Thoracic aorta (tissue), 2 donors: ENCODE data around the gene NPDC1. TPM values are rescaled to one million over a fixed set of nuclear protein-coding genes. Genes with fewer than 3 reads are reported as not detected.
A peak's percentile ranks its signal among the peaks of the same experiment; 100 is the strongest.

Experiments used
- ATAC-seq: fragments of 150-250 bp; one replicate; pipeline ENCODE4 v1.8.0; 2017; ENCODE audit warnings: low read depth; ENCODE audit not compliant: insufficient number of reproducible peaks, low FRiP score
- DNase-seq: peaks from one replicate; pipeline ENCODE4 v3.0.0-alpha.2; 2020; ENCODE audit warnings: low spot score
- H3K27ac ChIP-seq, 2 donors: fragments of 200-600 bp; sonication (generic); 1 replicate in 1 of 2; 2 replicates in 1 of 2; pipeline ENCODE4 v1.5.1; 2016; ENCODE audit warnings: mild to moderate bottlenecking in 2 of 2, moderate library complexity in 2 of 2
- H3K27me3 ChIP-seq: fragments of 200-600 bp; sonication (generic); replicated peaks from 2 replicates; pipeline ENCODE4 v1.6.0; 2016; ENCODE audit warnings: mild to moderate bottlenecking; ENCODE audit not compliant: insufficient read depth
- H3K36me3 ChIP-seq: fragments of 200-600 bp; sonication (generic); one replicate; pipeline ENCODE4 v1.5.1; 2016
- H3K4me1 ChIP-seq, 2 donors: fragments of 200-600 bp; sonication (generic); 1 replicate in 1 of 2; 2 replicates in 1 of 2; pipeline versions ENCODE4 v1.5.1 to v1.6.0; 2016; ENCODE audit warnings: low read depth in 2 of 2, mild to moderate bottlenecking in 1 of 2; ENCODE audit not compliant: control insufficient read depth in 1 of 2
- H3K4me3 ChIP-seq: fragments of 200-600 bp; sonication (generic); 2 replicates; pipeline ENCODE4 v1.5.1; 2016; ENCODE audit warnings: mild to moderate bottlenecking
- H3K9me3 ChIP-seq: fragments of 200-600 bp; sonication (generic); 2 replicates; pipeline ENCODE4 v1.5.1; 2016
- total RNA-seq, 2 donors: library from RNA; depleted of rRNA; stranded (reverse); fragments of >200 nt; gene quantifications; one replicate each; pipeline versions ENCODE4 v1.1.0 to v1.2.3, GENCODE V29; 2016
- TF ChIP-seq, protein P1 (sequence below): fragments of 200-600 bp; sonication (generic); IDR thresholded peaks from one replicate; pipeline ENCODE4 v1.5.1; 2019; ENCODE audit warnings: antibody characterized with exemption

Gene NPDC1
- total RNA-seq, 2 donors from 2014 or later: 71.5 to 95.8 TPM

DNA sequence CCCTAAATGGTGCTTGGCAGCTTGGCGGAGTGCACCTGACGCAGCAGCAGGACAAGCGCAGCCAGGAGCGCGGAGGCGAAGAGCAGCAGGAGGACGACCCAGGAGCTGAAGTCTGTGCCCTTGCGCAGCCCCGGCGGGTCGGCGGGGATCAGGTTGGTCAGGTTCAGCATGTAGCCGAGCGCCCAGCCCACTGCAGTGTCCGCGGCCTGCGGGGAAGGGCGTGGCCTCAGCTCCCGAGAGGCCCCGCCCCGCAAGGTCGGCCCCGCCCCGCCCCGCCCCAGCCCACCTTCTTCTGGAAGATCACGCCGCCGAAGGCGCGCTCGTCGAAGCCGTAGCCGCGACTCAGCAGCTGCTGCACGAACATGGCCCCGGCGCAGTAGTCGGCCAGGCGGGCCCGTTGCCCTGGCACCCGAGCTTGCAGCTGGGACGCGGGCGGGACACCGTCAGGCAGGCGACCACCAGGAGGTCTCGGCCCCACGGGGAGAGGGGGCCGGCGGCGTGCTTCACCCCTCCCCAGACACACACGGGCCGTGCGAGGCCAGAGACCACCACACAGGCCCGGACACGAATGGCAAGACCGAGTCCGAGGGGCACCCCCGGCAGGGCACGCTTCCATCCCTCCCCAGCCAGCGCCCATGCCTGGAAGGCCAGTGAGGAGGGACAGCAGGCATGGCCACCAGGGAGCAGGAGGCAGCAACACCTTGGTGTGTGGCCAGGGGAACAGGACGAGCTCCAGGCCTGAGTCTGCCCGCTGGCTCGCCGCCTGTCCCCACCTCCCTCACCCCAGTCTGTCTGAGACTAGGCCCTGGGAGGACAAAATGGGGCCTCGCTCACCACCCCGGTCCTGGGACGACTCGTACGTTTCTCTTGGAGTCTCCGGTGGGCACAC, 2.9 kb upstream of the NPDC1 start:
- ATAC-seq (no peak), DNase-seq (no peak)
- H3K9me3 ChIP-seq: no peaks in the 10 kb centered on the region
- TF ChIP-seq, protein P1, sequence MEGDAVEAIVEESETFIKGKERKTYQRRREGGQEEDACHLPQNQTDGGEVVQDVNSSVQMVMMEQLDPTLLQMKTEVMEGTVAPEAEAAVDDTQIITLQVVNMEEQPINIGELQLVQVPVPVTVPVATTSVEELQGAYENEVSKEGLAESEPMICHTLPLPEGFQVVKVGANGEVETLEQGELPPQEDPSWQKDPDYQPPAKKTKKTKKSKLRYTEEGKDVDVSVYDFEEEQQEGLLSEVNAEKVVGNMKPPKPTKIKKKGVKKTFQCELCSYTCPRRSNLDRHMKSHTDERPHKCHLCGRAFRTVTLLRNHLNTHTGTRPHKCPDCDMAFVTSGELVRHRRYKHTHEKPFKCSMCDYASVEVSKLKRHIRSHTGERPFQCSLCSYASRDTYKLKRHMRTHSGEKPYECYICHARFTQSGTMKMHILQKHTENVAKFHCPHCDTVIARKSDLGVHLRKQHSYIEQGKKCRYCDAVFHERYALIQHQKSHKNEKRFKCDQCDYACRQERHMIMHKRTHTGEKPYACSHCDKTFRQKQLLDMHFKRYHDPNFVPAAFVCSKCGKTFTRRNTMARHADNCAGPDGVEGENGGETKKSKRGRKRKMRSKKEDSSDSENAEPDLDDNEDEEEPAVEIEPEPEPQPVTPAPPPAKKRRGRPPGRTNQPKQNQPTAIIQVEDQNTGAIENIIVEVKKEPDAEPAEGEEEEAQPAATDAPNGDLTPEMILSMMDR: no peak
- no peak overlapping the region for H3K4me3 ChIP-seq
- H3K27me3 ChIP-seq: peaks cover 22% of the 10 kb centered on the region
- H3K36me3 ChIP-seq: no peaks in the 10 kb centered on the region
- H3K27ac ChIP-seq: no peak overlapping the region
- peaks cover 22 to 29% of the 10 kb centered on the region in 2 donors for H3K4me1 ChIP-seq

DNA sequence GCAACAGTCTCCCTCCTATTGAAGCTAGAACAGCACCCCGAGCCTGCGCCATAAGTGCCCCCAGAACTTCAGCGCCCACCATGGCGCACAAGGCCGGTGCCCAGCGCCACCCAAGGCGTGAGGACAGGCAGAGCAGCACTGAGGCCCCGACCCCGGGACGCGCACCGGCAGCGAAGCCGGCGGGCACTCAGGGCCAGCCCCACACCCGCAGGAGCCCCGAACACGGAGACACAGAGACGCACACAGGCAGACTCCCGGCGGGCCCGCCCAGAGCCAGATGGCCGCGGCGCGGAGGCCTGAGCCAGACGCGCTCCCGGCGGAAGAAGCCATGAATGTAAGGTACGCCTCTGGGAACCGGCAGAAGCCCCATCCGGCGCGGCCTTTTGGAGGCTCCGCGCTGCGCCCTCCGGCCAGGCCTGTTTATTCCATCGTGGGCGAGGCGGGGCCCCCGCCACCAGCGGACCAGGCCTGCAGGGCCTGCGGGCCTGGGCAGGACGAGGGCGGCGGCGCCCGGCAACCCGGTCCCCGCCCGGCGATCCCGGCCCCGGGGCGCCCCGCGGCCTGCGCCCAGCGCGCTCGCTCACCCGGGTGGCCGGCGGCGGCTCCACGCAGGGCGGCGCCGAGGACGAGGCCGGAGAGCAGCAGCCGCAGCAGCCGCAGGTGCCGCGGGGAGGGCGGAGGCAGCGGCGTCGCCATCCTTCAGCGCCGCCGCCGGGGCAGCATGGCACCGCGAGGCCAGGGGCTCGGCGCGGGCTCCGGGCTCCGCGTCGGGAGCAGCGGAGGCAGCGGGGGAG, 486 bp downstream of the NPDC1 start:
- H3K4me3 ChIP-seq: peak overlapping the region; percentile 72
- ATAC-seq (no peak), DNase-seq (no peak)
- peaks cover 14% of the 10 kb centered on the region for H3K27me3 ChIP-seq
- no peaks in the 10 kb centered on the region for H3K9me3 ChIP-seq
- H3K27ac ChIP-seq: peak overlapping the region in 1 of 2 donors; percentile 58
- TF ChIP-seq, protein P1: no peak
- H3K4me1 ChIP-seq: peaks cover 15 to 27% of the 10 kb centered on the region in 2 donors
- H3K36me3 ChIP-seq: no peaks in the 10 kb centered on the region

DNA sequence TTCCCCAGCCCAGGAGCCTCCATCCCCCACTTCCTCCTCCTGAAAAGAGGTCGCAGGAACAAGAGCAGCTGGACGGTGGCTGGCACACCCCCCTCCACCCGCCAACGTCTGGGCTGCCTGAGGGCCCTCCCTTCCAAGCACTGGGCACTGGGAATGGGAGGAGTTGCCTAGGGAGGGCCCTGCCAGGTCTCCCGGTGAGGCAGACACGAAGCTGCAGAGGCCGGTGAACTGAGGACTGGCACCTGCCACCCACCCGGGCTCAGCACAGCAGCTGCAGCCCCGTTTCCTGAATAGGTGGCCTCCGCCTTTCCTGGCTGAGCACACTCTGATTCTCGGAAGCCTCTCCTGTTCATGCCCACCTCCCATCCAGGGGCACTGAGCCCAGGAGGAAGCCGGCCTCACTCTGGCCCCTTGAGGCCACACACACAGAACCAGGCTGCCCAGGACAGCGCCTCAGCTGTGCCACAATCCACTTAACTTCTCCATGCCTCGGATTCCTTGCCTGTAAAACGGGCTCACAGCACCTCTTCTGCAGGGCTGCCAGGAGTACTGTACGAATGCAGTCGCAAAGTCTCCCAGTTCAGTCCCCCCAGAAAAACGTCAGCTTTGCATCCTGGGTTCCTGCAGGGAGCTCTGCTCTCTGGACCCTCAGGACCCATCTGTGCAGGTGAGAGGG, 1.3 kb downstream of the NPDC1 start:
- Histone ChIP-seq H3K36me3 (peaks cover 4% of the 10 kb centered on the region), H3K27me3 (peaks cover 12% of the 10 kb centered on the region), H3K27ac (no peak overlapping the region), H3K9me3 (no peaks in the 10 kb centered on the region), H3K4me3 (peak overlapping the region; percentile 72), H3K4me1 (peaks cover 15 to 27% of the 10 kb centered on the region in 2 donors)
- TF ChIP-seq, protein P1: no peak
- no peak for DNase-seq
- no peak for ATAC-seq

DNA sequence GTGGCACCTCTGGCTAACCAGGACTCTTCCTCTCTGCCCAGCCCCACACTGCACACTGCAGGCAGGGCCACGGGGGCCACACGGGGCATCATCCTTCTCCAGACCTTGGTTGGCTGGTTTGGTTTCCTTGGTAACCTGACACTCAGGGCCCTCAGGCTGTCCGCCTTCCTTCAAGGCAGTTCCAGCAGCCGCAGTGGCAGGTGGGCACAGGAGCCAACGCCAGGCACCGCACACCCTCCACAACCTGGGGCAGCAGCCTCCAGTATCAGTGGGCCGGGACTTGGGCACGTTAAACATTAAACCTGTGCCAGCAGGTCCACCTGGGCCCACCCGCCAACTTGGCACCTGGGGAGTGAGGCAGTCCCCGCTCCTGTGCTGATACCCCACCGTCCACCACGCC, 1.9 kb downstream of the NPDC1 start:
- H3K36me3 ChIP-seq: peaks cover 10% of the 10 kb centered on the region
- TF ChIP-seq, protein P1: no peak
- H3K4me3 ChIP-seq: peak overlapping the region; percentile 72
- peaks cover 6% of the 10 kb centered on the region for H3K27me3 ChIP-seq
- no peak for DNase-seq
- peaks cover 15 to 27% of the 10 kb centered on the region in 2 donors for H3K4me1 ChIP-seq
- H3K9me3 ChIP-seq: no peaks in the 10 kb centered on the region
- ATAC-seq: no peak
- H3K27ac ChIP-seq: no peak overlapping the region
